Measurements from ENCODE around the gene VKORC1.

GRCh38 chr16:31120129-31120528, 25.5 kb upstream of the VKORC1 start:
- TF ChIP-seq EP300 (IDR thresholded peaks at IDR 0.05; ENCODE audit: borderline replicate concordance) (no peak), RAD21 (IDR thresholded peaks at IDR 0.05; ENCODE audit: low read depth) (no peak), YY1 (IDR thresholded peaks at IDR 0.05; ENCODE audit: low read depth) (no peak), TEAD4 (IDR thresholded peaks at IDR 0.05) (no peak), REST (IDR thresholded peaks at IDR 0.05; ENCODE audit: low read depth) (no peak), CEBPB (IDR thresholded peaks at IDR 0.05) (no peak), TAF1 (IDR thresholded peaks at IDR 0.05; ENCODE audit: low read depth) (no peak), USF1 (IDR thresholded peaks at IDR 0.05) (no peak), EGR1 (IDR thresholded peaks at IDR 0.05) (no peak), FOXM1 (IDR thresholded peaks at IDR 0.05; ENCODE audit: borderline replicate concordance, low read depth) (no peak)
- TF ChIP-seq, protein P1, sequence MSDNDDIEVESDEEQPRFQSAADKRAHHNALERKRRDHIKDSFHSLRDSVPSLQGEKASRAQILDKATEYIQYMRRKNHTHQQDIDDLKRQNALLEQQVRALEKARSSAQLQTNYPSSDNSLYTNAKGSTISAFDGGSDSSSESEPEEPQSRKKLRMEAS (IDR thresholded peaks at IDR 0.05), result no peak
